GM20000 (cell line): ENCODE data around the gene RYR3.

ENCODE experiments used
- DNase-seq: peaks from one replicate; pipeline ENCODE4 v3.0.0; 2012; ENCODE audit warnings: low spot score
- TF ChIP-seq, protein P1 (sequence below): IDR thresholded peaks from 2 replicates; pipeline ENCODE4 v1.5.1; 2012; ENCODE audit warnings: mild to moderate bottlenecking, control low read depth; ENCODE audit errors: extremely low read depth, missing control alignments

Gene RYR3

DNA sequence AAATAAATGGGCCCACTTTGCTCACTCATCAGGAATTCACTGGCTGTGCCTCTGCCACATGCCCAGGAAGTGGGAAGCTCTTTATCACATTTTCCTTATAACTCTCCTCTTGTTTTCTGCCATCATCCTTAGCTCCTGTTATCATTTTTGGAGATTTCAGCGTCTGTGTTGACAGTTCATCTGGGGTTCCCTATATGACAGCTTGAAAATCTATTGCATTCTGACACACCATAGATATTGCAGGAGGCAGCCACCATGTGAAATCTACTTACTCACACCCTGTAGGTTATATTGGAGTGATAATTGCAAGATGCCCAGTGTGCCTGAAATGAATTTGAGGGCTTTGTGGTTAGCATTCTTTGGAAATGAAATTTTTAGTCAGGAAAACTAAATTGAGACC is 132.9 kb downstream of the RYR3 start:
- DNase-seq = no peak
- TF ChIP-seq, protein P1, sequence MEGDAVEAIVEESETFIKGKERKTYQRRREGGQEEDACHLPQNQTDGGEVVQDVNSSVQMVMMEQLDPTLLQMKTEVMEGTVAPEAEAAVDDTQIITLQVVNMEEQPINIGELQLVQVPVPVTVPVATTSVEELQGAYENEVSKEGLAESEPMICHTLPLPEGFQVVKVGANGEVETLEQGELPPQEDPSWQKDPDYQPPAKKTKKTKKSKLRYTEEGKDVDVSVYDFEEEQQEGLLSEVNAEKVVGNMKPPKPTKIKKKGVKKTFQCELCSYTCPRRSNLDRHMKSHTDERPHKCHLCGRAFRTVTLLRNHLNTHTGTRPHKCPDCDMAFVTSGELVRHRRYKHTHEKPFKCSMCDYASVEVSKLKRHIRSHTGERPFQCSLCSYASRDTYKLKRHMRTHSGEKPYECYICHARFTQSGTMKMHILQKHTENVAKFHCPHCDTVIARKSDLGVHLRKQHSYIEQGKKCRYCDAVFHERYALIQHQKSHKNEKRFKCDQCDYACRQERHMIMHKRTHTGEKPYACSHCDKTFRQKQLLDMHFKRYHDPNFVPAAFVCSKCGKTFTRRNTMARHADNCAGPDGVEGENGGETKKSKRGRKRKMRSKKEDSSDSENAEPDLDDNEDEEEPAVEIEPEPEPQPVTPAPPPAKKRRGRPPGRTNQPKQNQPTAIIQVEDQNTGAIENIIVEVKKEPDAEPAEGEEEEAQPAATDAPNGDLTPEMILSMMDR = no peak

DNA sequence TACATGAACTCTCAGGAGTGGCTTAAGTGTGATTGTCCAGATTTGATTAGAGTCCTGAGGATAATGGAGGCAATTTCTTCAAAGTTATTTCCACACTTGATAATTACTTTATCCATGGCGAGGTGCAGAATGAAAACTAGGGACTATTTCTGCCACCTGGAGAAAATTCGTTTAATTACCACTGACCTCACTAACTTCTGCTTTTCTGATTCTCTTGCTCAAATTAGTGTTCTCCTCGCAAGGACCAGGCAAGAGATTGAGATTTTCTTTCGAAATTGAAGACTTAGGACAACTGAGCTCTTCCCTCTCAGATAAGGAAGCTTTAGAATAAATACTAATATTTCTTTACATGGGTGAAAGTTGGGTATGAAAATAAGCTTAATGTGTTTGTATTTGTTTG is 135.2 kb downstream of the RYR3 start:
- DNase-seq = no peak
- TF ChIP-seq, protein P1 = no peak

DNA sequence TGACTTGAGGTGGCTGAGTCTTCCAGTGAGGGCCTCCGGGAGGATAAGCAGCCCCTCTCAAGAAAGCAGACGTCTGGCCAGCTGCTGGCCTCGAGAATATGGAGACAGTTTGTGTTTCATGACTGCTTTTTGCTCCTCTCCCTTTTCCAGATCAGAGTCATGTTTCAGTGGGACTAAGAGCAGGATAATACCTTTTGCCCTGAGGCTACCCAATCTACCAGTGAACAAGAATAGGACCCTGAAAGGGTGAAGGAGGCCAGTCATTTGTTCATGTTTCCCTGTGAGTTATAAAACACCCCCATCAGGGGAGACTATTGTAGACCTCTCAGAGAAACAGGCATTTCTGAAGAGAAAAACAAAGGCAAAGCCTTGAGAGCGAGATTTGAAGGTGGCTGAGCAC is 137.4 kb downstream of the RYR3 start:
- TF ChIP-seq, protein P1 = no peak
- DNase-seq = no peak

DNA sequence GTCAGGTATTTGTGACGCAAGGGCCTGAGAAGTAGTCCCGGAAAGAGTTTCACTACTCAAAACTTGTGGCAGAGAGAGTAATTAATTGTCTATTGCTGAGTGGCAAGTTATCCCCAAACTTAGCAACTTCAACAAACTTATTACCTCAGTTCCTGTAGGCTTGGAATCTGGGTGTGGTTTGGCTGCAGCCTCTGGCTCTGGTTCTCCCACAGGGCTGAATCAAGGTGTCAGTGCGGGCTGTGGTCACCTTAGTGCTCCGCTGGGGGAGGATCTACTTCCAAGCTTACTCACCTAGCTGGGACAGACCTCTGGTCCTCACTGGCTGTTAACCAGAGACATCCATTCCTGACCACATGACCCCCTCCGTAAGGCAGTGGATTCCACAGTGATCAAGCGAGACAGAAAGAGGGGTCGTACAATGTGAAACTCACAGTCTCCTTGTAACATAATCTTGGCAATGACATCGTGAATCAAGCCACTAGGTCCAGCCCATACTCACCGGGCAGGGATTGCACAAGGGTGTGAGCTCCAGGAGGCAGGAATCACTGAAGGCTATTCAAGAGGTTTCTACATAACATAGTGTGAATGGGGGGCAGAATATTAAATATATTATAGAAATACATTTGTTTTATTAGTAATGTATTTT is 138.3 kb downstream of the RYR3 start:
- TF ChIP-seq, protein P1 = no peak
- no peak for DNase-seq

DNA sequence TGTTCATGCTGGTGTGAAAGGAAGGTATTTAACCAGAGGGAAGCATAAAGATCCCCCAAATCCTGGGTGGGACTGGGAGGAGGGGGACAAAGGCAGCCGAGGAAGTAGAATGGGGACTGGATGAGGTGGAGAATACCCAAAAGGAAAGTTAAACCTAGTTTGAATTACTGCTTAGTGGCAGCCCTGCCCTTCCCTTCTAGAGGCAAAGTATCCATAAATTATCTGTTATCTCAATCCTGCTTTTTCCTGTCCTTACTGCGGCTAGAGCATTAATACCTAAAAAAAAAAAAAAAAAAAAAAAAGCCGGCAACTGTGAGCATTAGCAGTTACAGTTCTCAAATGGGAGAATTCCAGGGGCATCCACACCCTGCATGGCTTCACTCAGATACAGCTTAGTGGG is 139.0 kb downstream of the RYR3 start:
- no peak for DNase-seq
- TF ChIP-seq, protein P1 = no peak

DNA sequence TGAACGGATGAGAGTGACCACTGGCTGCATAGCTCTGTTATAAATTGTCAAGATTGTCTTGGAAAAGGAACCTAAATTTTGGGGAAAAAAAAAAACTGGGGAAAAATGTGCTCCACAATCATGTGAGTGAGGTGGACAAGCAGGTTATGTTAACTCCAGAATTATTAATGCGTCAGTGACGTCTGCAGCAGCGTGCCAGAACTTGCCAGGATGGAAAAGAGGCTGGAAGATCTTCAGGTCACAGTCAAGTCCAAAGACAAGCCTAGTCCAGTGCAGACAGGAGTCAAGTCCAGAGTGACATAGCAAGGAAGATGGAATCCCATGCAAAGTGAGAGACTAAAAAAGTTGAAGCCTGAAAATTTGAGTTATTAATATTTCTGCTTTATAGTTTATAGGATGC is 140.6 kb downstream of the RYR3 start:
- no peak for DNase-seq
- TF ChIP-seq, protein P1 = no peak

DNA sequence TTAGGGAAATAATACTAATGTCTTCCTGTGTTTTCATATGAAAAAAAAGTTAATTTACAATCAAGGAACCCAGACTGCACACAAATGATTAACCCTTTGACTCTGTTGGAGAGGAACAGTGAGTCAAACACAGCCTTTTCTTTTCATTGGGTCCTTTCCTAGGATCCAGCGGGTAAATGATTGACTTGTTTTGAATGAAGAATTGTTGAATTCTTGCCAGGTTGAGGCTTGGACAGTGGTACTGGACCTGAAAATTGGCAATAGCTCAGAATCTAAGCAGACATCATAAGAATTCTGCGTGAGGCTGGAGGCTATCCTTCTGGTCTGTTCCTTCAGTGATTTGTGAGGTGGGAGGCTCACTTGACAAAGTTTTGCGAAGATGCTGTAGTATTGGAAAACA is 143.0 kb downstream of the RYR3 start:
- DNase-seq = no peak
- TF ChIP-seq, protein P1 = no peak
